ENCODE measurements around the gene KDM8.

KDM8 gene

DNA sequence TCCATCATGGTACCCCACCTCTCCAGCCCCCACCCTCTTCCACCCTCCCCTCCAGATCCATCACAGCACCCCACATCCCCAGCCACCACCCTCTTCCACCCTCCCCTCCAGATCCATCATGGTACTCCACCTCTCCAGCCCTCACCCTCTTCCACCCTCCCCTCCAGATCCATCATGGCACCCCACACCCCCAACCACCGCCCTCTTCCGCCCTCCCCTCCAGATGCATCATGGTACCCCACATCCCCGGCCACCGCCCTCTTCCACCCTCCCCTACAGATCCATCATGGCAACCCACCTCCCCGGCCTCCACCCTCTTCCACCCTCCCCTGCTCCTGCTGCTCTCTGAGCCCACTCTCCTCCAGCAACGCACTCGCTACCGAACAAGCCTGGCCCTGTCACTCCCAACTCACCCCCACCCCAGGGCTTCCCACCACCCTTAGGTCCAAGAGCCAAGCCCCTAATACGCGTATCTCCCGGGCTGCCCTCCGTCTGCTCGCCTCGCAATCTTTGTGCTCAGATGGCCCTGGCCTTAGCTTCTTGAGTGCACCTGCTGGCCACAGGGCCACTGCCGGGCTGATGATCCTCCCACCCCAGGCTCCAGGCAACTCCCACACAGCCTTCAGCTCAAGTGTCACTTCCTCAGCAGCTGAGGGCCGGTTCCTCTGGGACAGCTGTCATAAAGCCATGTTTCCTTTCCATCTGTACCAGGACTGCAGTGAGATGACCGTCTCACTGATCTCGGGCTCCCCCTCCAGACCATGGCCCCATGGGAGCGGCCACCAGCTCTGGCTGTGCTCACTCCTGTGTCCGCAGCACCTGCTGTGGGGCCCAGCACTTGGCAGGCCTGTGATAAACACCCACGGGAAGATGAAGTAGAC is 25.5 kb downstream of the KDM8 start:
- DNase-seq: no peak

DNA sequence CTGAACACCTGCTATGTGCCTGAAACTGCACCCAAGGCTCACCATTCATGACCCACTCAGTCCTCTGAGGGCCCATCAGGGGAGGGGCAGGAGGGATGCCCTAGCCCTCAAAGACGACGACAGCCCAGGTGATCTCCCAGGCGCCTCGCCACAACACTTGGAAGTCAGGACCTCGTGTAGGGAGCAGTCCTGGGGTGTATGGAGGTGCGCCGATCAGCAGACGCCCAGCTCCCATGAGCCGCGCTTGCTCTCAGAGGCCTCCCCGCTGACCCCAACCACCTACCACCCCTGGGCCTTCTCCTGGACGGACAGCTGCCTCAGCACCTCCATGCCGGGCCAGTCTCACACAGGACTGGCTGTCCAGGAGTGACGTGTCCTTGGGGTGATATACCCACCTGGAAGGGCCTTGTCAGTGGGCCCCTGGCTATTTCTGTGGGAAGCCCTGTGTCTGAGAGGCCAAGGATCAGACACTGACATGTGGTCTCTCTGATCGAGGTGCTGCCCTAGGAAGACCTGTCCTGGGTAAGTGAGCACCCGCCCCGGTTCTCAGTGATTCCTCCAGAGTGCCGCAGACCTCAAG is 26.7 kb downstream of the KDM8 start:
- DNase-seq: no peak

DNA sequence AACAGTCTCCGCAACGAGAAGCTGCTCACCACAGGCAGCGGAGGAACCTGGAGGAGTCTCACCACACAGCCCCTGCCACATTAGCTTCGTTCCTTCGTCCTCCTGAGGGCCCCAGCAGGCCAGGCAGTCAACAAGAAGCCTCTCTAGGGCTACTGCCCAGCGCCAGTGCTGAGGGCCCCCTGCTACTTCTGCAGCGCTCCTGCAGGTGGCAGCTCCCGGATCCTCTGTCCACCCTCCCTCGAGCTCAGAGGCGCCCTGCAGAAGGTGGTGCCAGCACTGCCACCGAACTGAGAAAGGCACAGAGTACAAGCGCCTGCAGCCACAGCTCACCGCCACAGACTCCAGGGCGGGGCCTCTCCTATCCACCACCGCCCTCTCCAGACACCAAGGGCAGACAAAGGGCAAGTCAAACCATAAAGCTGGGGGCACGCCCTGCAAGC is 27.3 kb downstream of the KDM8 start:
- no peak for DNase-seq

DNA sequence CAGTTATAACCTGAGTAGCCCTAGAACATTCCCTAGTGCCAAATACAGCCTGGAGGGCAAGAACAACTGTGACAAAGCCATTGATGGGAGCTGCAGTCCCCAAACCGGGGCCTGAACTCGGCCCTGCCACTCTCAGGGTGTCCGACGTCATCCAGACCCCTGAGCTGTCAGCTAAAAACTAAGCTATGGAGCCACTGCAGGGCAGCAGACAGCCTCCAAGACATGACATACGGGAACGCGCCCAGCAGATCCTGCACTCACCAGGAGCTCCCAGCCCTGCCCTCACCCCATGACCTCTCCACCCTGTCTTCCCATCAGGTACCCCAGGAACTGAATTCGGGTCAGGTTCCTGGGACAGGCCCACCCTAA is 28.4 kb downstream of the KDM8 start:
- DNase-seq: no peak

DNA sequence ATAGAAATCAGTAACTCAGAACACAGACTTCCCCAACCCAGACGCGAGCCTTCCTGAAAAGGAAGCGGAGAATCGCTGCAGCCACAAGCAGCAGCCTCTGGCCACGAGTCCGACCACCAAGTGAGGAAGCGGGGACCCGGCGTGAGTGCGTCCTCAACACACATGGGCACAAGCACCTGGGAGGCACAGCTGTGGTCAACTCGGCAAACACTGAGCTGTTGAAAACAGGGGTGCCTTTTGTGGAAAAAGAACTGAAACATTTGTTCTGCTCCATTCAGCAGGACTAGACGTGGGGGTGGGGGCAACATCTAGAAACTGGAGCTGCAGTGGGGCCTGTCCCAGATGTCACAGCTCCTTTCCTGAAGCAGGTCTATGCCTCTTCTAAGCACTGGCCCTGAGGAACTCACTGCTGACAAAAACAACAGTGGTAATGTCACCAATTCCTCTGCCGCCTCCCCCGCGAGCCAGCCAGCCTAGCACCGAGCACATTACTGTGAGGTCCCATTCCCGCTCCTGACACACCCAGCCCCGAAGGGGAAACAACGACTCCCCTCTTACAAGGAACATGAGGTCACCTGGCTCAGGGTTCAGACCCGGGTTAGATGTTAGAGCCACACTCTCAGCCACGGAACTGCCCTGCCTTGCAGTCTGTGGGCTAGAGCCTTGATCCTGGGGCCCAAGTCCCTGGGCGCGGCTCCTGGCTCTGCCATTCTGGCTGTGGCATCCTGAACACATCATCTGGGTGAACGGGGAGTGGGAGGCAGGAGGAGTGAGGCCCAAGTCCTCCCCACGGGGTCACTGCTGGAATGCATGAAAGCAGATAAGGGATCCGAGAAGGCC is 29.0 kb downstream of the KDM8 start:
- DNase-seq: no peak

DNA sequence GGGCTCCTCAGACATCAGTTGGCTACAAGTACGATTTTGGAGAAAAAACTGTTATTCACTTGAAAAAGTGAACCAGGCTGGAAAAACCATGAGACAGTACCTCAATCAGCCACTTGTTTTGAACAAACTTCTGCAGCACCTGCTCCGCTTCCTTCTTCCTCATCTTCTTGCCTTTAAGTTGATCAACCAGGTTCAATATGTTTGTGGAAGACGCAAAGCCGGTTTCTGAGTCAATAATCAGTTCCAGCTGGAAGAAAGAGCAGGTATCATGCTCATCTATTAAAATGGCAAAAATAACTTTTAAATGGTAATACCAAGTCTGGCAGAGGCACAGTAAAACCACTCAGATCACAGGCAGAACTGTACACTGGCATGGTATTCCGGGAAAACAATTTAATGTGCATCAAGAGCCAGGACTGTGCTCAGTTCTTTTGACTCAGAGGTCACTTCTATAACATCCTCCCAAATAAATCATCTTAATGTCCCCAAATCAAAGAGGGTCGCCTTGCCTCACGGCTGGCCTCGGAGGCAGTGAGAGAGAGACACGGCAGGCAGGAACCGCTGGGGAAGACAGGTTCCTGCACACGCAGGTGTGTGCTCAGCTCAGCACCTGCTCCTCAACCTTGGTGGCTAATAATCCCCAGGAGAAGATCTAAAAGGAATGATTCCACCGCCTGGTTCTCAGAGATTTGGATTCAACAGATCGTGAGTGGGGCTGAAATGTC is 29.7 kb downstream of the KDM8 start:
- no peak for DNase-seq

DNA sequence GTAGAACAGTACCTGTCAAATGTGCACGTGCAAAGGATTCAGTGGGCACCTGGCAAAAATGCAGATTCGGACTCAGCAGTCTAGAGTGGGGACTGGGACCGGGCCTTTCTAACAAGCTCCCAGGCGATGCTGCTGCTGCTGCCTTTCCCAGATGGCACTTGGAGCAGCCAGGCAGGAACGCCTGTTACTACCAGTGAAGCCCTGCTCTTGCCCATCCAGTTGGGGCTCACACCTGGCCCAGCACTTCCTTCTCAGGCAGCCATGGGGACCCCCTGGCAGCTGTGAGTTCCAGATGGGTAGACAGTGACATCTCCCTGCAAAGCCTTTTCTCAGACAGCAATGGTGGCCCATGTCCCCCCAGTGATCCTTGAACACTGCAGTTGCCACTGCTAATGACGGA is 30.4 kb downstream of the KDM8 start:
- DNase-seq: no peak

DNA sequence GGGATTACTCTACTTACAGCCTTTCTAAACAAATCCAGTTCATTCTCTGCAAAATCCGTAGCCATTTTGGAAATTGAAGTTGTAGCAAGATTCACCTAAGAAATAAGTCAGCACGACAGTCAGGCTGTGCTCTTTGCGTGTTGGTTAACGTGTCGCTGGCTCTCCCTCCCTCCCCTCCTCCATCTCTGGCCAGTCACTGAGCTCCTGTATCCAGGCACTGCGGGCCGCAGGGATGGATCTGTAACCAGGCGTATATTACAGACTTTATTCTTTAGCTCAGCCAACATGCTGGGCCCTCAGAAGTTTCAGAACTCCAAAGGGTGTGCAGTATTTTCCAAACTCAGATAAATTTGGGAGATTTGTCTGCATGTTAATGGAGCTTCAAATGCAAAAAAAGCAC is 30.8 kb downstream of the KDM8 start:
- no peak for DNase-seq

DNA sequence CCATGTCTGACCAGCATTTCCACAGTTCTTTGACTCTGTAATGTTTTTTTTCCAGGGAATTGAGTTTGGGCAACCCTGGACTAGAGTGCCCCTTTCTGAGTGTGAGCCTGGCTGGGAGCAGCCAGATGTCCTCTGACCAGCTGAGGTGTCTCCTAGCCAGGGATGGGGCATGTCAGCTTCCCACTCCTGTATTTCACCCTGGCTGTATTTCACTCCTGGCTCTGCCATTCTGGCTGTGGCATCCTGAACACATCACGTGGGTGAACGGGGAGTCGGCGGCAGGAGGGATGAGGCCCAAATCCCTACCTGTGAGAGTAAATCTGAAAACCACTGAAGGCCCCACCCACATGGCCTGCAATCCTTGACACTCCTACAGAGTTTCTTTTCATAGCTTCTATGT is 31.3 kb downstream of the KDM8 start:
- no peak for DNase-seq

DNA sequence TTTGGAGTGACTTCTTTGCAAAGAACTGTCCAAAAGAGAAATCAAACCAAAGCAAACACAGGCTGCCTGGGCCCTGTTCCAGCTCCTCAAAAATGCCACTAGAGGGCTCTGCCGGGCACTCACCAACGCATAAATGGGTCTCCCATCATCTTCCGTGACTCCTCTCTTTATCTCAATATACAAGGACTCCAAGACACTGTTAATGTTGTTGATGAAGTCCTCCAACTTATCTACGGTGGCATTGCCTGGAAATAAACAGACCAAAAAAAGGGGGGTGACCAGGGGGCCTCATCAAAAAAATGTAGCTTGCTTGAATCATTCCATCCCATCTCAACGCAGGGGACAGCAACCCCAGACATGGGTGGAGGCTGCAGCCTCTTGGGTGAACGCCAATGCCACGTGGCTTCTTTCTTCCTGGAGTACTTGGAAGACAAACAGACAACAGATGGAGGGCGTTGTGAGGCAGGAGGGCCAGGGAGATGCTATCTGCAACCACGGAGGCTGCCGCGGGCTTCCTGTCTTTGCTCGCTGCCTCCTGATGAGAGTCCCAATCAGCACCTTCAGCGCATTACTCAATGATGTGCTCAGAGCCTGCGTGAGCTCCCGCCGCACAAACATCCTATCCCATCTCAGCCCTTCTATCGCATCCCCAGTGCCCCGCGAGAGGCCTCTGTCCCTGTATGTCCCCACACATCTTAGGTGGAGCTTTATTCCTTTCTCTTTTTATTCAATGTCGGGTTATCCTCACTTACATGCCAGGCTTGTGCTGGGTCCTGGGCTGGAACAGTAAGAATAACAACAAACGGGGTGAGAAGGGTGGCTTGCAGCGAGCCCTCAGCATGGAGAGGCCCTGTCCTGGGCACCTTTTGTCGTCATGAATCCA is 32.0 kb downstream of the KDM8 start:
- peak; percentile 51 for DNase-seq

DNA sequence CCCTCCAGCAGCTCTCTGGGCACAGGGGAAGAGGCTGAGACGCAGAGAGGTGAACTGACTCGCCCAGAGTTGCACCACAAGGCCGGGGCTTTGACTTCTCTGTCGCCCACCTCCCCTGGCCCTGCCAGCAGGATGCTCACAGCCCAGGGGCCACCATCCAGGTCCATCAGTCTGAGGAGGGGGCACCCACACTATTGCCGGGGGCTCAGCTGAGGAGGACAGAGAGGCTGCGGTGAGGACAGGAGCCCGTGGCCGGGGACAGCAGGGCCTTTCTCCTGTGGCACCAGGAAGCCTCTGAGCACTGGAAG is 32.6 kb downstream of the KDM8 start:
- DNase-seq: no peak

DNA sequence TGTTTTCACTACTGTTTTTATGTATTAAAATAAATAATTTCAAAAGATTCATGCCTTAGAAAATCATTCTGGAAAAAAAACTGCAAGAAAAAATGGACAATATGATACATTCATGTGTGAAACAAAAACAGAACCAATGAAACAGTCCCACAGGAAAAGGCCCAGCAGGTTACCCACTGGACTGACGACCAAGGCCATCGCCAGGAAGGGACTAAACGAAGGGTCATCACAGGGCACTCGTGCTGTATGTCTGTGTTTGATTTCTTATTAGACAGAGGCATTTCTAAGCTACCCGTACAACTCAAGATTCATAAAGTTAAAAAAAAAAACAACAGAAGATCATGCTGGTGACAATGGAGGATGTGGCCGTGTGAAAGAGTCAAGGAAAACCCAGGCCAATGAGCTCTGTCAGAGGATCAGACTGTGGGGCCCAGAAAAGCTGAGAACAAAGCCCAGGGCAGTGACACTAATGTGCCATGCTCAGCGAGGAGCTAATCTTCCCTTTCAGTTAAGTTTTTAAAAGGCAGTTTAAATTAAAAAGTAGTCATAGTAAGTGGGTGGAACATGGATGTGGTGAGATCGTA is 33.4 kb downstream of the KDM8 start:
- no peak for DNase-seq

DNA sequence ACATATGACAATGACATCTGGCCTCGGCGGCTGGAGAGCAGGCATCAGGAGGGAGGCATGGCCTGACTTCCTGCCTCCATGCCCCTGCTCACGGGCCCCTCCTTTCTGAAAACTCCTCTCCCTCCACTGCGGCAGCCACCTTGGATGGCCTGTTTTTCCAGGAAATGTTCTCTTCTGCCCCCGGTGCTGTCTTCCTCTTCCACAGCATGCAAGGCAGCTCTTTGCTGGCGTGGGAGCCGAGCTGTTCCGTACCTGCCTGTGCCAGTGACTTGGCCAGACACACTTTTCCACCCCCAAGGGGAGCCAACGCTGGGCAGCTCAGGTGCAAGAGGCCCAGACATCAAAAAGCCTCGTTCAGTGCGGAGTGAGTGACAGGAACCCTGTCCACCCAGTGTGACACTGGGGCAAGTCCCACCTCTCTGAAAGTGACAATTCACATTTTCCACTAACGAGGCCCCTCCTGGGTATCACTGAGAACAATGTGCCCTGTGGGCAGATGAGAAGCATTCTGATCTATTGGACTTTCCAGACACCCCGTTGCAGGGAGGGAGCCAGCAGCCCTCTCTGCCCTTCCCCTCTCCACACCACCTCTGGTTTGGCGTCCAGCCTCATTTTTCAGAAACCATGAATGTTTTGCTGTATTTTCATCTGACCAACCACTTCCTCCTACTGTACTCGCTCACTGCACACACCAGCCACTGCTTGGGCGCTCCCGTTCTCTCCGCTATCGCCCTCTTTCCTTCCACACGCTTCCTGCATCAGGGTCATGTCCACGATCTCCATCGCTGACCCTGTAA is 34.1 kb downstream of the KDM8 start:
- no peak for DNase-seq

DNA sequence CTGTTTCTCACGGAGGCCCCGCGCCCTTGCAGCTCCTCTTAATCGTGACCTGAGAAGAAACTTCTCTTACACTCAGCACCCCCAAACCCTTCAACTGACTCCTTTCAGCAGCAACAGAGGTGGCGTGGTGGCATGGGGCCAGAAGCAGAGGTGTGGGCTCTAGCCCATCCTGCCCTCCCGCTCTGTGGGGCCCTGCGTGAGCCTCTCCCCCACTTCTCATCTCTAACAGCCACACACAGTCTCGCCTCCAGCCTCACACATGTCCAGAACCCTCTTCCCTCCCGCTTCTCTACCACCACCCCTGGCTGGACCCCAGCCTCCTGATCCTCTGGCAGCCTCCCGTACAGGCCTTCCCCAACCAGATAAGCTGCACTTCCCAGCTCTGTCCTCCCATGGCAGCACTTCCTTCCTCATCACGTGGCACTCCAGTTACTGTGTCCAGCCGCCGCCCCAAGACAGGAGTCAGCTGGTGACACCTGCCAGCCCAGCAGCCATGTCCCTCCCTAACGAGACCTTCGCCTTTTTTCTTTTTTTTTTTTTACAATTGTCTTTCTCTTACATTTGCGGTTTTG is 34.8 kb downstream of the KDM8 start:
- no peak for DNase-seq

DNA sequence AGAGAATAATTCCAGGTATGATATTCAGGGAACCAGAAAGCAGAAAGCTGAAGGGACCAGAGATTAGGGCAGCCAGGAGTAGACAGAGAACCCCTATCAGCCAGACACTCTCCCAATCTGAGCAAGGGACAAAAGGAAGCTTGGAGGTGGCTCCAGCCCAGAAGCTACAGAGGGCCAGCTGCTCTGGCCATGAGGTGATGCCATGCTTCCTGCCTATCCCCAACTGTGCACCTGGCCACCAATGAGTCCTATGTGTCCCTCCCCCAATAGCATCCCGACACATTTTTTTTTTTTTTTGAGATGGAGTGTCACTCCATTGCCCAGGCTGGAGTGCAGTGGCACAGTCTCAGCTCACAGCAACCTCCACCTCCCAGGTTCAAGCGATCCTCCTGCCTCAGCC is 35.3 kb downstream of the KDM8 start:
- DNase-seq: no peak

DNA sequence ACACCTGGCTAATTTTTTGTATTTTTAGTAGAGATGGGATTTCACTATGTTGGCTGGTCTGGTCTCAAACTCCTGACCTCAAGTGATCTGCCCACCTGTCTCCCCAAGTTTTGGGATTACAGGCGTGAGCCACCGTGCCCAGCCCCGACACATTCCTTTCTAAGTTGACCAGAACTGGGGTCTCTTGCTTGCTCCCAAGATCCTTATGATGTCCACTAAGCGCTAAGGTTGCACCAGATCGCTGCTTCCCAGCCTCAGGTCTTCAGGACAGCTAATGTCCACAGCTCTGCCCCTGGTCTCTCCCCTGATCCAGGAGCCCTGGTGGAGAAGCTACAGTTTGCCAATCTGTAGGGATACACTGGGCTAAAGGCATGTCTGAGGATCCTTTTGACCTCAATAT is 35.7 kb downstream of the KDM8 start:
- no peak for DNase-seq

DNA sequence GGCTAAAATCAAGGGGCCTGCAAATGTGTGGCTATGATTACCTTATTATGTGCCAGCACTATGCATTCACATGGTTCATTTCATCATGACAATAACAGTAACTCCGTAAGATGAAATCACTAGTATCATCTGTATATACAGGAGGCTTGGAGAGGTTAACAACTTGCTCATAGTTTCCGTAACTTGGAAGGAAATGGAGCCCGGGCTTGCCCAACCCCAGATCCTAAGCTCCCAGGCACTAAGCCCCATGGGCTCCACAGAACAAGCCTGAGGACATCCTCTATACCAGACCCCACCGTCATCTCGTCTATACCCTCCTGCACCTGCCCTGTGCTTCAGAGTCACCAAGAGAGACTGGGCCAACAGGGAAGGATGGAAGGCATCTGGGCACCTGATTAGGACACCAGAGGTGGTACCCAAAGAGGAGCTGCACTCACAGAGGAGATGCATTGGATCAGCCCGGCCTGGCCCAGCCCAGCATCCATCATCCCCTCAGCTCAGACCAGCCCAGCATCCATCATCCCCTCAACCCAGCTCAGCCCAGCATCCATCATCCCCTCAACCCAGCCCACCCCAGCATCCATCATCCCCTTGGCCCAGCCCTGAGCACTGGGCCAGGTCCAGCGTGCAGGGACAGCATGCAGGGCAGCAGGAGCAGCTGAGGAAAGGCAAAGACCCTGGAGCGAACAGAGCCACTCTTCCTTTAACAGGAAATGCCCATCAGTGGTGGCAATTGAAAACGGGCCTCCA is 36.8 kb downstream of the KDM8 start:
- DNase-seq: no peak

DNA sequence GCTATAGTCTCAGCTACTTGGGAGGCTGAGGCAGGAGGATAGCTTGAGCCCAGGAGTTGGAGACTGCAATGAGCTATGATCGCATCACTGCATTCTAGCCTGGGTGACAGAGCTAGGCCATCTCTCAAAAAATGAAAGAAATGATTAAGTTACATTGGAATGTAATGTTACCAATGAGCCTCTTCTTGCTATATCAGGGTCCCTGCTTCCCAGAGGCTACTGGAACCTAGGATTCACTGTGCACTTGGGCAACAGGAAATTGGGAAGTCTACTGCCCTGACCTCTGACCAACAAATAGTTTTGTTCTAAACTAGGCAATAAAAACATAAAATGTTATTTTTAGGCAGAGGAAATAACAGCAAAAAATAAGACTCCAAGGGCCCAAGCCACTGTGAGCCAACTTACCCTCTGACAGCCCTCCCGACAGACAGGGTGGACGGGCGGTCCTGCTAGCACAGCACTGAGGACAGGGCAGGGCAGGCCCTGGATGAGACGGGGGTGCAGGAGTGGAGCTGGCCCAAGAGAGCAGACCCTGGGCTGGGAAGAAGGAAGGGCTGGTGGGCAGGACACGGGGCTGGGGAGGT is 37.7 kb downstream of the KDM8 start:
- DNase-seq: no peak

DNA sequence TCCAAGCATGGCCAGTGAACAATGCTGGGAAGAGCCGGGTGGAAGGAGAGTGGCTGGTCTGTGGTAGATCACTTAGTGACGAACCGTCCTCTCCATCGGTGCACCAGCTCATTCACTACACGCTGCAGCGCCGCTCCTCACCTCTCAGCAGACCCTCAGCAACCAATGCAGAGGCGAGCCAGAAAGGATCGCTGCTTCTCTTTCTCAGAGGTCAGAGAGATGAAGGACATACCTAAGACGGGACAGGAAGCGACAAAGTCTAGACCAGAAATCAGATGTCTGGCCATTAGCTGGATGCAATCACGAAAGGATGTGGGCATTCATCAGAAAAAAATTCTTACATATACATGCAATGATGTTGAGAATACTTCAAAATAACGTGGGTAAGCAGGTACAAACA is 38.3 kb downstream of the KDM8 start:
- DNase-seq: no peak
